Endothelial cell of umbilical vein (primary cell): Measurements from ENCODE around the gene YWHAE.

Experiments
- JUN ChIP-seq: IDR thresholded peaks from 2 replicates; pipeline ENCODE4 v1.6.1; 2011; ENCODE audit warnings: borderline replicate concordance, low read depth; ENCODE audit not compliant: insufficient read length, insufficient read depth
- POLR2AphosphoS5 ChIP-seq: IDR thresholded peaks from 2 replicates; pipeline ENCODE4 v1.6.1; 2012; ENCODE audit warnings: low read depth, mild to moderate bottlenecking, control low read depth, low read length, moderate library complexity; ENCODE audit not compliant: insufficient read depth

- TF ChIP-seq JUN (no peak), POLR2AphosphoS5 (no peak)
These were observed 31.4 kb downstream of the YWHAE start for GRCh38 chr17:1368588-1368987.
